H1 (cell line): ENCODE results near the gene KRTDAP.

Source experiments
- CTCF ChIP-seq, 3 experiments: IDR thresholded peaks; 1 replicate in 2 of 3; 2 replicates in 1 of 3; pipeline versions ENCODE4 v1.5.1 to v1.6.1; 2011; ENCODE audit warnings: low read length in 3 of 3, mild to moderate bottlenecking in 3 of 3, inconsistent platforms in 2 of 3, low read depth in 1 of 3, moderate library complexity in 1 of 3; ENCODE audit not compliant: insufficient read depth in 1 of 3; ENCODE audit errors: control extremely low read depth in 1 of 3
- EZH2 ChIP-seq: fragments of 200-600 bp; sonication (generic); IDR thresholded peaks from 2 replicates; pipeline ENCODE4 v1.7.1; 2012; ENCODE audit warnings: low read depth, mild to moderate bottlenecking, moderate library complexity, low read length, inconsistent platforms; ENCODE audit not compliant: severe bottlenecking
- FOSL1 ChIP-seq: IDR thresholded peaks from 2 replicates; pipeline ENCODE4 v1.6.1; 2011; ENCODE audit warnings: mild to moderate bottlenecking, low read depth, low read length, moderate library complexity; ENCODE audit not compliant: insufficient read depth
- JUND ChIP-seq: IDR thresholded peaks from 2 replicates; pipeline ENCODE4 v1.6.1; 2011; ENCODE audit warnings: mild to moderate bottlenecking, improper control_type of control experiment, low read length
- MAFK ChIP-seq: IDR thresholded peaks from 2 replicates; pipeline ENCODE4 v1.6.1; 2012; ENCODE audit warnings: low read depth, mild to moderate bottlenecking, improper control_type of control experiment, low read length
- MAX ChIP-seq: IDR thresholded peaks from 2 replicates; pipeline ENCODE4 v1.6.1; 2012; ENCODE audit warnings: inconsistent platforms
- POLR2A ChIP-seq, 2 experiments: IDR thresholded peaks; 1 replicate in 1 of 2; 2 replicates in 1 of 2; pipeline ENCODE4 v1.6.1; 2011; ENCODE audit warnings: low read depth in 2 of 2, low read length in 2 of 2, mild to moderate bottlenecking in 2 of 2; ENCODE audit errors: control extremely low read depth in 1 of 2
- POLR2AphosphoS5 ChIP-seq: IDR thresholded peaks from 2 replicates; pipeline ENCODE4 v1.6.1; 2011; ENCODE audit warnings: low read depth, low read length
- RAD21 ChIP-seq, 2 experiments: IDR thresholded peaks in 1 of 2; conservative IDR thresholded peaks in 1 of 2; 2 replicates each; pipeline ENCODE4 v1.6.1; 2011; ENCODE audit warnings: low read depth in 2 of 2, low read length in 2 of 2, improper control_type of control experiment in 1 of 2, inconsistent platforms in 1 of 2, mild to moderate bottlenecking in 1 of 2, moderate library complexity in 1 of 2
- RXRA ChIP-seq: IDR thresholded peaks from 2 replicates; pipeline ENCODE4 v1.6.1; 2011; ENCODE audit warnings: low read depth, mild to moderate bottlenecking, low read length, moderate library complexity; ENCODE audit not compliant: insufficient read depth
- SP4 ChIP-seq: IDR thresholded peaks from 2 replicates; pipeline ENCODE4 v1.6.1; 2012; ENCODE audit warnings: low read length, inconsistent platforms
- TAF1 ChIP-seq: IDR thresholded peaks from 2 replicates; pipeline ENCODE4 v1.6.1; 2011; ENCODE audit warnings: mild to moderate bottlenecking, low read depth, low read length

- no peak for TF ChIP-seq CTCF (IDR thresholded peaks at IDR 0.05; ENCODE audit: control extremely low read depth in 1 of 3, insufficient read depth in 1 of 3, low read depth in 1 of 3, low read length in 3 of 3)
- no peak for TF ChIP-seq POLR2A (IDR thresholded peaks at IDR 0.05; ENCODE audit: control extremely low read depth in 1 of 2, low read depth in 2 of 2, low read length in 2 of 2)
- no peak for TF ChIP-seq RAD21 (IDR thresholded peaks at IDR 0.05 in 1 of 2, conservative IDR thresholded peaks at IDR 0.05 in 1 of 2; ENCODE audit: low read depth in 2 of 2, low read length in 2 of 2)
- no peak for TF ChIP-seq JUND
- no peak for TF ChIP-seq MAFK
- TF ChIP-seq EZH2 = no peak
- no peak for TF ChIP-seq TAF1
- TF ChIP-seq RXRA = no peak
- TF ChIP-seq SP4 = no peak
- no peak for TF ChIP-seq MAX
- no peak for TF ChIP-seq FOSL1
- no peak for TF ChIP-seq POLR2AphosphoS5
Observed at GRCh38 chr19:35438096-35438495, 52.2 kb downstream of the KRTDAP start.
